Thoracic aorta (tissue), 2 donors: Measurements from ENCODE around the gene MRPL20. TPM values are rescaled to one million over a fixed set of nuclear protein-coding genes. Genes with fewer than 3 reads are reported as not detected.

Experiments used
- ATAC-seq: fragments of 150-250 bp; one replicate; pipeline ENCODE4 v1.8.0; 2017; ENCODE audit warnings: low read depth; ENCODE audit not compliant: insufficient number of reproducible peaks, low FRiP score
- DNase-seq: peaks from one replicate; pipeline ENCODE4 v3.0.0-alpha.2; 2020; ENCODE audit warnings: low spot score
- H3K27ac ChIP-seq, 2 donors: fragments of 200-600 bp; sonication (generic); 1 replicate in 1 of 2; 2 replicates in 1 of 2; pipeline ENCODE4 v1.5.1; 2016; ENCODE audit warnings: mild to moderate bottlenecking in 2 of 2, moderate library complexity in 2 of 2
- H3K27me3 ChIP-seq: fragments of 200-600 bp; sonication (generic); replicated peaks from 2 replicates; pipeline ENCODE4 v1.6.0; 2016; ENCODE audit warnings: mild to moderate bottlenecking; ENCODE audit not compliant: insufficient read depth
- H3K36me3 ChIP-seq: fragments of 200-600 bp; sonication (generic); one replicate; pipeline ENCODE4 v1.5.1; 2016
- H3K4me1 ChIP-seq, 2 donors: fragments of 200-600 bp; sonication (generic); 1 replicate in 1 of 2; 2 replicates in 1 of 2; pipeline versions ENCODE4 v1.5.1 to v1.6.0; 2016; ENCODE audit warnings: low read depth in 2 of 2, mild to moderate bottlenecking in 1 of 2; ENCODE audit not compliant: control insufficient read depth in 1 of 2
- H3K4me3 ChIP-seq: fragments of 200-600 bp; sonication (generic); 2 replicates; pipeline ENCODE4 v1.5.1; 2016; ENCODE audit warnings: mild to moderate bottlenecking
- H3K9me3 ChIP-seq: fragments of 200-600 bp; sonication (generic); 2 replicates; pipeline ENCODE4 v1.5.1; 2016
- total RNA-seq, 2 donors: library from RNA; depleted of rRNA; stranded (reverse); fragments of >200 nt; gene quantifications; one replicate each; pipeline versions ENCODE4 v1.1.0 to v1.2.3, GENCODE V29; 2016
- TF ChIP-seq, protein P1 (sequence below): fragments of 200-600 bp; sonication (generic); IDR thresholded peaks from one replicate; pipeline ENCODE4 v1.5.1; 2019; ENCODE audit warnings: antibody characterized with exemption

MRPL20 gene
- total RNA-seq, 2 donors from 2014 or later: 96.9 to 121 TPM

DNA sequence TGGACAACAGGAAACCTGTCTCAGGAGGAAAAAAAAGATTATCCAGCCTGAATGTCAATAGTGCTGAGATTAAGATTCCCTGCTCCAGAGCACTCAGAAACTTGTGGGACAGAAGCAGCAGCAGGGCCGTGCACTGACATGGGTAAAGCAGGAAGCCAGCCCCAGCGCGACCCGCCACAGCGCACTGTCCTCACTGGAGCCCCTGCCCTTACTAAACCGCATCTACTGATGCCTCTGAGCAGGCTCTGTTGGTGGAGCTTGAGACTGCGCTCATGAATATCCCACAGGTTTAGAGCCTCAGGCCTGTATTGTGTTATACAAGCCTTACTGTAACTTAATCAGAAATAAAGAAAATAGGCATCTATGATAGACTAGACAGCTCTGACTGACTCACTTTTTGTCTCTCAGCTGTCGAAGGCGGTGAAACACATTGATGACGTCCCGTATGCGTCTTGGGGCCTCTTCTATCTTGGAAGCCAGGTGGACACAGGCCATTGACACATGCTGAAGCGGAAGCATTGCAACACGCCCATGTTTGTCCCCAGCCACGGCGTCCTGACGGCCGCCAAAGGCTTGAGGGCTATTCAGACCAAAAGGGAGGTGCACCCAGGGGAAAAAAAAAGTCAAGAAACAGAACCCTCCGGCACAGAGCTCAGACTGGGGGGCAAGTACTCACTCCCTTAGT, 9.1 kb downstream of the MRPL20 start:
- Histone ChIP-seq H3K4me1 (peaks cover 20 to 35% of the 10 kb centered on the region in 2 donors), H3K36me3 (peaks cover 58% of the 10 kb centered on the region), H3K9me3 (no peaks in the 10 kb centered on the region), H3K27me3 (no peaks in the 10 kb centered on the region), H3K27ac (no peak overlapping the region), H3K4me3 (peak overlapping the region; percentile 94)
- DNase-seq: no peak
- no peak for ATAC-seq
- TF ChIP-seq, protein P1, sequence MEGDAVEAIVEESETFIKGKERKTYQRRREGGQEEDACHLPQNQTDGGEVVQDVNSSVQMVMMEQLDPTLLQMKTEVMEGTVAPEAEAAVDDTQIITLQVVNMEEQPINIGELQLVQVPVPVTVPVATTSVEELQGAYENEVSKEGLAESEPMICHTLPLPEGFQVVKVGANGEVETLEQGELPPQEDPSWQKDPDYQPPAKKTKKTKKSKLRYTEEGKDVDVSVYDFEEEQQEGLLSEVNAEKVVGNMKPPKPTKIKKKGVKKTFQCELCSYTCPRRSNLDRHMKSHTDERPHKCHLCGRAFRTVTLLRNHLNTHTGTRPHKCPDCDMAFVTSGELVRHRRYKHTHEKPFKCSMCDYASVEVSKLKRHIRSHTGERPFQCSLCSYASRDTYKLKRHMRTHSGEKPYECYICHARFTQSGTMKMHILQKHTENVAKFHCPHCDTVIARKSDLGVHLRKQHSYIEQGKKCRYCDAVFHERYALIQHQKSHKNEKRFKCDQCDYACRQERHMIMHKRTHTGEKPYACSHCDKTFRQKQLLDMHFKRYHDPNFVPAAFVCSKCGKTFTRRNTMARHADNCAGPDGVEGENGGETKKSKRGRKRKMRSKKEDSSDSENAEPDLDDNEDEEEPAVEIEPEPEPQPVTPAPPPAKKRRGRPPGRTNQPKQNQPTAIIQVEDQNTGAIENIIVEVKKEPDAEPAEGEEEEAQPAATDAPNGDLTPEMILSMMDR: no peak

- Histone ChIP-seq H3K4me1 (peaks cover 12 to 22% of the 10 kb centered on the region in 2 donors), H3K27me3 (no peaks in the 10 kb centered on the region), H3K36me3 (peaks cover 66% of the 10 kb centered on the region), H3K9me3 (no peaks in the 10 kb centered on the region), H3K27ac (no peak overlapping the region), H3K4me3 (no peak overlapping the region)
- DNase-seq: no peak
- no peak for ATAC-seq
- TF ChIP-seq, protein P1: no peak
These were observed 11.9 kb downstream of the MRPL20 start for GRCh38 chr1:1395166-1395565.

DNA sequence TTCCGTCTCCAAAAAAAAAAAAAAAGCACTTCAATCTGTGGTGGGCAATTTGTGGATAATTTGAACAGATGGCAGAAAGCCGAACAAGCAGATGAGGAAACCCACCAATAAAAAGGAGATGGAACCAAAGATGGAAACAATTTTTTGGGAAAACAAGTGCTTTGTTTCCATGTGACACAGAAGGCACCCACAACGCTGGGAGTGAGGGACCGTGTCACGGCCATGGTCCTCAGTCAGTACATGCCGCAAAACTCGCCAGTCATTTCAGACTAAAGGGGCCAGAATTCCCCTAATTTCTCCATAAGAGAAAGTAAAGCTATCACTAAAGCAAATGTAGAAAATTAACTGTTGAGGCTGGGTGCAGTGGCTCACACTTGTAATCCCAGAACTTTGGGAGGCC, 13.0 kb downstream of the MRPL20 start:
- Histone ChIP-seq H3K4me1 (peaks cover 10 to 17% of the 10 kb centered on the region in 2 donors), H3K9me3 (no peaks in the 10 kb centered on the region), H3K4me3 (no peak overlapping the region), H3K36me3 (peaks cover 76% of the 10 kb centered on the region), H3K27ac (no peak overlapping the region), H3K27me3 (no peaks in the 10 kb centered on the region)
- ATAC-seq (no peak), DNase-seq (no peak)
- TF ChIP-seq, protein P1: no peak

DNA sequence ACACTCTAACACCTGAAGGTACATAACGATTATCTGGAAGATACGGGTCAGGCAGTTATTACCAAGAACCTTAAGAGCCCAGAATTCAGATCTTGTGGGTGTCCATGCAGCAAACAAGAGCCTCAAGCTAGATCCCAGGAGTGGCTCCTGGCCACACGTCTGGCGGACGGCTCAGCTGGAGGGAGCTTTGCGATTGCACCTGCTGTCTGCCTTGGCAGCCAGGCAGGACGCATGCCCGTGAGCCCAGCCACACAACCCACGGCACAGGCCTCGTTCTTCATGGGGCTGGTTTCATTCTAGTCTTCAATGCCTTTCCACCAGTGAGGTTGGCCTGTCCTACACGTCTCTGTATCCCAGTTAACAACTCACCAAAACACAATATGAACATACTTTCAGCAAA, 13.7 kb downstream of the MRPL20 start:
- Histone ChIP-seq H3K36me3 (peaks cover 83% of the 10 kb centered on the region), H3K27ac (no peak overlapping the region), H3K4me3 (no peak overlapping the region), H3K4me1 (peaks cover 9 to 16% of the 10 kb centered on the region in 2 donors), H3K9me3 (no peaks in the 10 kb centered on the region), H3K27me3 (no peaks in the 10 kb centered on the region)
- ATAC-seq (no peak), DNase-seq (no peak)
- TF ChIP-seq, protein P1: no peak

- Histone ChIP-seq H3K27ac (no peak overlapping the region), H3K9me3 (no peaks in the 10 kb centered on the region), H3K4me1 (peaks cover 5 to 12% of the 10 kb centered on the region in 2 donors), H3K27me3 (no peaks in the 10 kb centered on the region), H3K4me3 (no peak overlapping the region), H3K36me3 (peaks cover 87% of the 10 kb centered on the region)
- TF ChIP-seq, protein P1: no peak
- DNase-seq (no peak), ATAC-seq (no peak)
These were observed 14.1 kb downstream of the MRPL20 start for GRCh38 chr1:1393014-1393413.
